ENCODE measurements around the gene ITGB1BP1. TPM values are rescaled to one million over a fixed set of nuclear protein-coding genes. Genes with fewer than 3 reads are reported as not detected.

ITGB1BP1 gene
- total RNA-seq, 1 donor: 30.8 TPM

GRCh38 chr2:9358846-9359245 lies 64.5 kb downstream of the ITGB1BP1 start:
- Histone ChIP-seq H3K27ac (ENCODE audit: low read depth, low read length) (no peak overlapping the region), H3K4me3 (ENCODE audit: insufficient read depth, low read length) (no peak overlapping the region), H3K36me3 (ENCODE audit: insufficient read depth, low read length) (peaks cover 88% of the 10 kb centered on the region), H4K20me1 (ENCODE audit: insufficient read depth, low read length) (no peaks in the 10 kb centered on the region), H3K27me3 (ENCODE audit: insufficient read depth, low read length) (no peaks in the 10 kb centered on the region), H3K4me1 (ENCODE audit: insufficient read depth, low read length) (no peaks in the 10 kb centered on the region), H2AFZ (ENCODE audit: low read length) (no peak overlapping the region), H3K9me3 (ENCODE audit: low read depth, low read length) (no peaks in the 10 kb centered on the region), H3K4me2 (ENCODE audit: insufficient read depth, low read length) (no peak overlapping the region), H3K79me2 (ENCODE audit: insufficient read depth, low read length) (peaks cover 2% of the 10 kb centered on the region)
- TF ChIP-seq CTCF (IDR thresholded peaks at IDR 0.05; ENCODE audit: extremely low read depth, low read depth, low read length): no peak
- no peak for DNase-seq (ENCODE audit: insufficient read length, low spot score, missing footprints)

GRCh38 chr2:9356261-9356660 lies 67.1 kb downstream of the ITGB1BP1 start:
- no peak overlapping the region for H3K27ac ChIP-seq (ENCODE audit: low read depth, low read length)
- no peak overlapping the region for H3K4me3 ChIP-seq (ENCODE audit: insufficient read depth, low read length)
- H2AFZ ChIP-seq (ENCODE audit: low read length): no peak overlapping the region
- H3K27me3 ChIP-seq (ENCODE audit: insufficient read depth, low read length): no peaks in the 10 kb centered on the region
- H3K36me3 ChIP-seq (ENCODE audit: insufficient read depth, low read length): peaks cover 86% of the 10 kb centered on the region
- H3K4me2 ChIP-seq (ENCODE audit: insufficient read depth, low read length): no peak overlapping the region
- H3K79me2 ChIP-seq (ENCODE audit: insufficient read depth, low read length): peaks cover 2% of the 10 kb centered on the region
- H3K4me1 ChIP-seq (ENCODE audit: insufficient read depth, low read length): no peaks in the 10 kb centered on the region
- H4K20me1 ChIP-seq (ENCODE audit: insufficient read depth, low read length): no peaks in the 10 kb centered on the region
- no peak for TF ChIP-seq CTCF (IDR thresholded peaks at IDR 0.05; ENCODE audit: extremely low read depth, low read depth, low read length)
- H3K9me3 ChIP-seq (ENCODE audit: low read depth, low read length): no peaks in the 10 kb centered on the region
- no peak for DNase-seq (ENCODE audit: insufficient read length, low spot score, missing footprints)

- Histone ChIP-seq H3K27ac (ENCODE audit: low read depth, low read length) (no peak overlapping the region), H3K27me3 (ENCODE audit: insufficient read depth, low read length) (no peaks in the 10 kb centered on the region), H3K4me1 (ENCODE audit: insufficient read depth, low read length) (no peaks in the 10 kb centered on the region), H4K20me1 (ENCODE audit: insufficient read depth, low read length) (no peaks in the 10 kb centered on the region), H3K36me3 (ENCODE audit: insufficient read depth, low read length) (peaks cover 87% of the 10 kb centered on the region), H3K4me2 (ENCODE audit: insufficient read depth, low read length) (no peak overlapping the region), H2AFZ (ENCODE audit: low read length) (no peak overlapping the region), H3K9me3 (ENCODE audit: low read depth, low read length) (no peaks in the 10 kb centered on the region), H3K79me2 (ENCODE audit: insufficient read depth, low read length) (no peaks in the 10 kb centered on the region), H3K4me3 (ENCODE audit: insufficient read depth, low read length) (no peak overlapping the region)
- no peak for DNase-seq (ENCODE audit: insufficient read length, low spot score, missing footprints)
- no peak for TF ChIP-seq CTCF (IDR thresholded peaks at IDR 0.05; ENCODE audit: extremely low read depth, low read depth, low read length)
Observed at GRCh38 chr2:9355716-9356115, 67.6 kb downstream of the ITGB1BP1 start.

GRCh38 chr2:9355270-9355669 lies 68.1 kb downstream of the ITGB1BP1 start:
- no peak overlapping the region for H2AFZ ChIP-seq (ENCODE audit: low read length)
- DNase-seq (ENCODE audit: insufficient read length, low spot score, missing footprints): no peak
- H4K20me1 ChIP-seq (ENCODE audit: insufficient read depth, low read length): no peaks in the 10 kb centered on the region
- H3K4me1 ChIP-seq (ENCODE audit: insufficient read depth, low read length): no peaks in the 10 kb centered on the region
- no peak for TF ChIP-seq CTCF (IDR thresholded peaks at IDR 0.05; ENCODE audit: extremely low read depth, low read depth, low read length)
- H3K4me3 ChIP-seq (ENCODE audit: insufficient read depth, low read length): no peak overlapping the region
- no peaks in the 10 kb centered on the region for H3K79me2 ChIP-seq (ENCODE audit: insufficient read depth, low read length)
- no peaks in the 10 kb centered on the region for H3K9me3 ChIP-seq (ENCODE audit: low read depth, low read length)
- no peak overlapping the region for H3K4me2 ChIP-seq (ENCODE audit: insufficient read depth, low read length)
- no peaks in the 10 kb centered on the region for H3K27me3 ChIP-seq (ENCODE audit: insufficient read depth, low read length)
- H3K27ac ChIP-seq (ENCODE audit: low read depth, low read length): no peak overlapping the region
- peaks cover 90% of the 10 kb centered on the region for H3K36me3 ChIP-seq (ENCODE audit: insufficient read depth, low read length)

Data from osteoblast (primary cell).